GM18867 (cell line): Measurements from ENCODE around the gene GCLM.
A peak's percentile ranks its signal among the peaks of the same experiment; 100 is the strongest.

ENCODE experiments used
- ATAC-seq: cut with Tn5 transposase; IDR thresholded peaks from one replicate; pipeline ENCODE4 v1.9.1; 2021; ENCODE audit warnings: mild to moderate bottlenecking, moderate library complexity; ENCODE audit not compliant: unreplicated experiment

The GCLM gene

GRCh38 chr1:93847811-93848288, 61.4 kb downstream of the GCLM start:
- peak; percentile 26 for ATAC-seq

- peak; percentile 72 for ATAC-seq
Measured at GRCh38 chr1:93846992-93847810, 62.0 kb downstream of the GCLM start.

GRCh38 chr1:93846206-93846991, 62.8 kb downstream of the GCLM start:
- peak; percentile 58 for ATAC-seq

GRCh38 chr1:93845538-93846205, 63.6 kb downstream of the GCLM start:
- peak; percentile 6 for ATAC-seq

- no peak for ATAC-seq
Measured at GRCh38 chr1:93844262-93845045, 64.8 kb downstream of the GCLM start.

- no peak for ATAC-seq
Measured at GRCh38 chr1:93842750-93843500, 66.3 kb downstream of the GCLM start.

- ATAC-seq, result no peak
Measured at GRCh38 chr1:93841771-93842170, 67.5 kb downstream of the GCLM start.

GRCh38 chr1:93840956-93841482, 68.2 kb downstream of the GCLM start:
- ATAC-seq, result no peak

- no peak for ATAC-seq
Measured at GRCh38 chr1:93839753-93840152, 69.5 kb downstream of the GCLM start.

GRCh38 chr1:93839307-93839706, 69.9 kb downstream of the GCLM start:
- no peak for ATAC-seq

- ATAC-seq, result no peak
Measured at GRCh38 chr1:93837961-93838360, 71.3 kb downstream of the GCLM start.
